ENCODE data around the gene TMA7B. TPM values are rescaled to one million over a fixed set of nuclear protein-coding genes. Genes with fewer than 3 reads are reported as not detected.

Gene TMA7B
- total RNA-seq, 1 donor from 2014 or later: 1.7 TPM

GRCh38 chr22:39980596-39980995, 20.4 kb downstream of the TMA7B start:
- no peak overlapping the region for H3K4me3 ChIP-seq
- intact Hi-C loops (cut with DNase I): no loop called here
- no peak overlapping the region for H3K27ac ChIP-seq
- no peaks in the 10 kb centered on the region for H3K27me3 ChIP-seq
- H3K9me3 ChIP-seq: no peaks in the 10 kb centered on the region
- H3K36me3 ChIP-seq: no peaks in the 10 kb centered on the region
- H3K4me1 ChIP-seq: no peaks in the 10 kb centered on the region
- TF ChIP-seq POLR2AphosphoS5 (IDR thresholded peaks at IDR 0.05; ENCODE audit: insufficient read depth in 1 of 2, low read depth in 1 of 2): no peak
- no peak for TF ChIP-seq POLR2A (IDR thresholded peaks at IDR 0.05)
- TF ChIP-seq CTCF (IDR thresholded peaks at IDR 0.05): no peak
- DNase-seq (ENCODE audit: extremely low spot score in 2 of 2): no peak

GRCh38 chr22:39983346-39983745, 23.1 kb downstream of the TMA7B start:
- Histone ChIP-seq H3K36me3 (no peaks in the 10 kb centered on the region), H3K4me3 (no peak overlapping the region), H3K27ac (peak overlapping the region; percentile 21), H3K9me3 (no peaks in the 10 kb centered on the region), H3K27me3 (no peaks in the 10 kb centered on the region), H3K4me1 (no peaks in the 10 kb centered on the region)
- no peak for DNase-seq (ENCODE audit: extremely low spot score in 2 of 2)
- no peak for TF ChIP-seq POLR2AphosphoS5 (IDR thresholded peaks at IDR 0.05; ENCODE audit: insufficient read depth in 1 of 2, low read depth in 1 of 2)
- TF ChIP-seq CTCF (IDR thresholded peaks at IDR 0.05): no peak
- no peak for TF ChIP-seq POLR2A (IDR thresholded peaks at IDR 0.05)
- intact Hi-C loops (cut with DNase I): no loop called here

- TF ChIP-seq POLR2A (IDR thresholded peaks at IDR 0.05) (no peak), CTCF (IDR thresholded peaks at IDR 0.05) (no peak), POLR2AphosphoS5 (IDR thresholded peaks at IDR 0.05; ENCODE audit: insufficient read depth in 1 of 2, low read depth in 1 of 2) (peak in 1 of 2 donors; percentile 68)
- H3K36me3 ChIP-seq: no peaks in the 10 kb centered on the region
- H3K4me3 ChIP-seq: no peak overlapping the region
- H3K27me3 ChIP-seq: no peaks in the 10 kb centered on the region
- H3K9me3 ChIP-seq: no peaks in the 10 kb centered on the region
- DNase-seq (ENCODE audit: extremely low spot score in 2 of 2): no peak
- H3K27ac ChIP-seq: peak overlapping the region; percentile 48
- intact Hi-C loops (cut with DNase I): no loop called here
- no peaks in the 10 kb centered on the region for H3K4me1 ChIP-seq
These were observed 23.8 kb downstream of the TMA7B start for GRCh38 chr22:39984006-39984405.

- Histone ChIP-seq H3K27ac (peak overlapping the region; percentile 48), H3K36me3 (no peaks in the 10 kb centered on the region), H3K4me3 (no peak overlapping the region), H3K9me3 (no peaks in the 10 kb centered on the region), H3K4me1 (no peaks in the 10 kb centered on the region), H3K27me3 (no peaks in the 10 kb centered on the region)
- intact Hi-C loops (cut with DNase I): no loop called here
- no peak for DNase-seq (ENCODE audit: extremely low spot score in 2 of 2)
- TF ChIP-seq POLR2A (IDR thresholded peaks at IDR 0.05): no peak
- TF ChIP-seq POLR2AphosphoS5 (IDR thresholded peaks at IDR 0.05; ENCODE audit: insufficient read depth in 1 of 2, low read depth in 1 of 2): no peak
- no peak for TF ChIP-seq CTCF (IDR thresholded peaks at IDR 0.05)
These were observed 24.5 kb downstream of the TMA7B start for GRCh38 chr22:39984746-39985145.

- Histone ChIP-seq H3K9me3 (no peaks in the 10 kb centered on the region), H3K4me3 (no peak overlapping the region), H3K4me1 (no peaks in the 10 kb centered on the region), H3K36me3 (no peaks in the 10 kb centered on the region), H3K27me3 (no peaks in the 10 kb centered on the region), H3K27ac (peak overlapping the region; percentile 26)
- TF ChIP-seq CTCF (IDR thresholded peaks at IDR 0.05) (no peak), POLR2A (IDR thresholded peaks at IDR 0.05) (no peak), POLR2AphosphoS5 (IDR thresholded peaks at IDR 0.05; ENCODE audit: insufficient read depth in 1 of 2, low read depth in 1 of 2) (peak in 1 of 2 donors; percentile 58)
- no peak for DNase-seq (ENCODE audit: extremely low spot score in 2 of 2)
- intact Hi-C loops (cut with DNase I): no loop called here
These were observed 25.3 kb downstream of the TMA7B start for GRCh38 chr22:39985383-39986035.
